ENCODE results near the gene PLTP. TPM values are rescaled to one million over a fixed set of nuclear protein-coding genes. Genes with fewer than 3 reads are reported as not detected.

PLTP gene
- total RNA-seq, 1 experiment from 2014 or later = 62.5 TPM

GRCh38 chr20:45907219-45907948, 4.6 kb downstream of the PLTP start:
- Histone ChIP-seq H2BK15ac (ENCODE audit: low read depth, low read length) (no peak overlapping the region), H3T11ph (ENCODE audit: low read length) (no peak overlapping the region), H3K23me2 (ENCODE audit: insufficient read length, low read depth, low read length, poor library complexity, severe bottlenecking) (peaks cover 13% of the 10 kb centered on the region), H4K20me1 (ENCODE audit: control insufficient read depth, insufficient read depth, insufficient read length) (no peaks in the 10 kb centered on the region), H2BK12ac (ENCODE audit: insufficient read length, low read depth, low read length) (no peak overlapping the region), H2BK5ac (ENCODE audit: insufficient read length, low read length) (no peak overlapping the region), H2AK5ac (ENCODE audit: insufficient read length, low read length) (no peak overlapping the region), H3K9me3 (ENCODE audit: control insufficient read depth, low read depth, low read length) (no peaks in the 10 kb centered on the region), H3K79me2 (ENCODE audit: insufficient read depth, low read length) (no peaks in the 10 kb centered on the region), H3K14ac (ENCODE audit: insufficient read depth, low read length) (no peak overlapping the region), H3K27ac (ENCODE audit: insufficient read length, low read depth, low read length) (no peak overlapping the region), H4K8ac (replicated peaks; ENCODE audit: insufficient read length, low read depth, low read length) (no peak overlapping the region), H3K27me3 (ENCODE audit: insufficient read depth, low read length) (no peaks in the 10 kb centered on the region), H3K4me1 (ENCODE audit: insufficient read depth, low read length) (no peaks in the 10 kb centered on the region), H4K5ac (ENCODE audit: insufficient read length, low read depth, low read length) (no peak overlapping the region), H2AFZ (ENCODE audit: low read length) (no peak overlapping the region), H3K4me2 (ENCODE audit: insufficient read depth, insufficient read length, low read length) (no peak overlapping the region), H3K79me1 (ENCODE audit: insufficient read depth, low read depth, low read length, poor library complexity, severe bottlenecking) (no peaks in the 10 kb centered on the region), H4K91ac (ENCODE audit: insufficient read length, low read depth, low read length) (no peak overlapping the region), H2BK20ac (ENCODE audit: low read depth, low read length, poor library complexity, severe bottlenecking) (no peak overlapping the region), H3K4ac (ENCODE audit: low read depth, low read length) (no peak overlapping the region), H2BK120ac (ENCODE audit: low read depth, low read length, poor library complexity, severe bottlenecking) (no peak overlapping the region), H3K56ac (ENCODE audit: insufficient read length, low read depth, low read length) (no peak overlapping the region), H3K18ac (ENCODE audit: insufficient read length, low read depth, low read length) (no peak overlapping the region), H3K23ac (ENCODE audit: insufficient read length, low read depth, low read length) (no peak overlapping the region), H3K9ac (ENCODE audit: extremely low read depth, insufficient read length, low read length) (no peak overlapping the region)
- Mint-ChIP-seq H3K27me3 (ENCODE audit: low read depth) (no peaks in the 10 kb centered on the region), H3K4me1 (peaks cover 11 to 20% of the 10 kb centered on the region in 2 experiments), H3K36me3 (ENCODE audit: insufficient read depth in 1 of 3, low read depth in 3 of 3) (peaks cover 53 to 62% (median 56%) of the 10 kb centered on the region in 3 experiments; a peak in 6 of 7 replicates), H3K9me3 (no peaks in the 10 kb centered on the region), H3K27ac (no peak overlapping the region), H3K4me3 (no peak overlapping the region)
- TF ChIP-seq, protein P1, sequence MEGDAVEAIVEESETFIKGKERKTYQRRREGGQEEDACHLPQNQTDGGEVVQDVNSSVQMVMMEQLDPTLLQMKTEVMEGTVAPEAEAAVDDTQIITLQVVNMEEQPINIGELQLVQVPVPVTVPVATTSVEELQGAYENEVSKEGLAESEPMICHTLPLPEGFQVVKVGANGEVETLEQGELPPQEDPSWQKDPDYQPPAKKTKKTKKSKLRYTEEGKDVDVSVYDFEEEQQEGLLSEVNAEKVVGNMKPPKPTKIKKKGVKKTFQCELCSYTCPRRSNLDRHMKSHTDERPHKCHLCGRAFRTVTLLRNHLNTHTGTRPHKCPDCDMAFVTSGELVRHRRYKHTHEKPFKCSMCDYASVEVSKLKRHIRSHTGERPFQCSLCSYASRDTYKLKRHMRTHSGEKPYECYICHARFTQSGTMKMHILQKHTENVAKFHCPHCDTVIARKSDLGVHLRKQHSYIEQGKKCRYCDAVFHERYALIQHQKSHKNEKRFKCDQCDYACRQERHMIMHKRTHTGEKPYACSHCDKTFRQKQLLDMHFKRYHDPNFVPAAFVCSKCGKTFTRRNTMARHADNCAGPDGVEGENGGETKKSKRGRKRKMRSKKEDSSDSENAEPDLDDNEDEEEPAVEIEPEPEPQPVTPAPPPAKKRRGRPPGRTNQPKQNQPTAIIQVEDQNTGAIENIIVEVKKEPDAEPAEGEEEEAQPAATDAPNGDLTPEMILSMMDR (conservative IDR thresholded peaks at IDR 0.05) = no peak
- DNase-seq = no peak
- no CpG with 5 or more reads among the region's 17 CpGs for WGBS (ENCODE audit: extremely low coverage, insufficient read length, low lambda C conversion rate)
